Fibroblast of villous mesenchyme (primary cell): ENCODE results near the gene FAM81B. TPM values are rescaled to one million over a fixed set of nuclear protein-coding genes. Genes with fewer than 3 reads are reported as not detected.

Experiments used
- DNase-seq: peaks from one replicate; pipeline ENCODE4 v3.0.0-alpha.2; 2010; ENCODE audit warnings: low read depth
- H3K4me3 ChIP-seq: 2 replicates; pipeline ENCODE4 v1.5.1; 2011; ENCODE audit warnings: low read depth, mild to moderate bottlenecking, low read length
- CTCF ChIP-seq: IDR thresholded peaks from 2 replicates; pipeline ENCODE4 v1.5.1; 2012; ENCODE audit warnings: low read depth, mild to moderate bottlenecking, low read length; ENCODE audit not compliant: insufficient read depth
- total RNA-seq: library from RNA; depleted of rRNA; stranded (reverse); fragments of >200 nt; gene quantifications from 2 replicates; pipeline ENCODE4 v1.2.3, GENCODE V29; 2012

The FAM81B gene
- total RNA-seq, 1 donor = not detected

- H3K4me3 ChIP-seq = no peak overlapping the region
- TF ChIP-seq CTCF = no peak
- DNase-seq = no peak
These were observed 25.7 kb upstream of the FAM81B start for GRCh38 chr5:95365302-95366095.

GRCh38 chr5:95369782-95370181, 21.4 kb upstream of the FAM81B start:
- DNase-seq = no peak
- no peak overlapping the region for H3K4me3 ChIP-seq
- no peak for TF ChIP-seq CTCF

GRCh38 chr5:95374061-95374460, 17.1 kb upstream of the FAM81B start:
- no peak for TF ChIP-seq CTCF
- DNase-seq = no peak
- no peak overlapping the region for H3K4me3 ChIP-seq

GRCh38 chr5:95375591-95375990, 15.6 kb upstream of the FAM81B start:
- H3K4me3 ChIP-seq = no peak overlapping the region
- no peak for TF ChIP-seq CTCF
- no peak for DNase-seq

- no peak for TF ChIP-seq CTCF
- H3K4me3 ChIP-seq = no peak overlapping the region
- DNase-seq = no peak
These were observed 12.0 kb upstream of the FAM81B start for GRCh38 chr5:95379133-95379532.

- no peak for TF ChIP-seq CTCF
- no peak for DNase-seq
- no peak overlapping the region for H3K4me3 ChIP-seq
These were observed 11.0 kb upstream of the FAM81B start for GRCh38 chr5:95380103-95380628.
